Endothelial cell of hepatic sinusoid (primary cell): ENCODE results near the gene STK32B.
"Not testable (repeated sequence)": the region's sequence is repeated elsewhere in the genome, so short reads cannot be mapped to it uniquely, and the experiment has no call there.

Source experiments
- in situ Hi-C: cut with HindIII; loops from 2 replicates; pipeline ENCODE4 v1.10.0; 2017; ENCODE audit warnings: low sequenced_read_pairs

STK32B gene

GRCh38 chr4:5200513-5200912 lies 149.2 kb downstream of the STK32B start:
- in situ Hi-C loops: no loop called here

GRCh38 chr4:5203309-5203992 lies 152.2 kb downstream of the STK32B start:
- in situ Hi-C loops: no loop called here

GRCh38 chr4:5203993-5204310 lies 152.7 kb downstream of the STK32B start:
- in situ Hi-C loops: no loop called here

DNA sequence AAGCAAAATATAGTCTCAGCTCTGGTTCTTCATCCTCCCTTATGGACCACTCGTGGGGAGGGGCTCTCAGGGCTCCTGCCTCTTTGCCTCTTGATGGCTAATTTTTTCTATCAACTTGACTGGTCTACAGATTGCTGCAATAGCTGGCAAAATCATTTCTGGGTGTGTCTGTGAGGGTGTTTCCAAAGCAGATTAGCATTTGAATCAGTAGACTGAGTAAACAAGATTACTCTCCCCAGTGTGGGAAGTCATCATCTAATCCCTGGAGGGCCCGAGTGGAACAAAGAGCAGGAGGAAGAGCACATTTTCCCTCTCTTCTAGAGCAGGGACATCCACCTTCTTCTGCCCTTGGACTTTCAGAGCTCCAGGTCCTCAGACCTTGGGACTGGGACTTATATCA lies 153.5 kb downstream of the STK32B start:
- in situ Hi-C loops: no loop called here

DNA sequence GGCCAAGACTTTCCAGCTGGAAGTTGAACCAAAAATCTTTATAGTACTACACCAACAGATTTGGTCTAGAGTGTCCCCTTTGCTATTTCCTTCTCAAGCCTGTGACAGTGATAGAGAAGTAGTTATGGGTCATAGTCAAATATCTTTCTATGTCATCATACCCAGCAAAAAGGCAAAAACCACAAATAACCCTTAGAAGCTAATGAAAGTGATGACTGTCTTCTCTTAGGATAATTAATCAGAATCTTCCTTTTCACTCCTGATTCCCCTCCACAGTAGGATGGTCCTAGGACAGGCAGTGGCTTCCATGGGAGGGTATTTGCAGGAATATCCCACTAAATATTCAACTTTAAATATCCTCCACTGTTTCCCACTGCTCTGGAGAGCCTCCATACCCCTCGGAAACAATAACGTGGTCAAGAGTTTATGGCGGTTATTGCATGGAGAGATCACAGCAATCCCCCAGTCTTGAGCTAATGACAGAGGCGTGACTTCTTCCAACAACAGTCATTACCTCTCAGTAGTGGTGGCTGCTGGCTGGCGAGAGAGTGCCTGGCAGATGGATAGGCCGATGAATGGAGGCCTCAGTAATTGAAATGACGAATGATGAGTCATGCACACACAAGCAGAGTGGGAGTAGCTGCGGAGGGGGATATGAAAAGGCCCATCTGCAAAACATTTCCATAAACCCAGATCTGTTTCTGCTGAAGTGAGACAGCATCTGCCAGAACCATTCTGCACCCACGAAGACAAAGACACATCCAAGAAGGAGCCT lies 154.9 kb downstream of the STK32B start:
- in situ Hi-C loops: no loop called here

- in situ Hi-C loops: no loop called here
Observed at GRCh38 chr4:5209862-5210261, 158.6 kb downstream of the STK32B start.

DNA sequence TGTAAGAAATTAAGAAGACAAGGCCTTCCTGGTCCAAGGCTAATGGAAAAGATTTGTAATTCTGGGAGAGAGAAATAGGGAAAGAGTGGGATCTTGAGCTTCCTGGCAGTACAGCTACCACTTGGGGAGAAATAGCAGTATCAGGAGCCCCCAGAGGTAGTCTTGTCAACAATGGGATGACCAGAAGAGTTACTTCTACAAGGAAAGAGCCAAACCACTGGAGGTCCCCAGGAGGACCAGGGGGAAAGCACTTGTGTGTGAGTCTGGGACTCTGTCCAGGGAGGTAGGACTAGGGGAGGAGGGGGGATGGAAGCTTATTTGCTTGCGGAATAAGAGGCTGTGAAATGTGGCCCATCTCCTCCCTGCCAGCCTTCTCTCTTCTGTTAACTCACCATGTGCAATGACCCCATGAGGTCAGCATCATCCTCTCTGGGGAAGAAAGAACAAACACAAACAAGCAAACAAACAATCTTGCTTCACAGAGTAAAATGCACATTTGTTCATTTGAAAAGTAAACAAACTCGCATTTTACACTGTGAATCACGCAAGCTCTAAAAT lies 160.1 kb downstream of the STK32B start:
- in situ Hi-C loops: no loop called here

DNA sequence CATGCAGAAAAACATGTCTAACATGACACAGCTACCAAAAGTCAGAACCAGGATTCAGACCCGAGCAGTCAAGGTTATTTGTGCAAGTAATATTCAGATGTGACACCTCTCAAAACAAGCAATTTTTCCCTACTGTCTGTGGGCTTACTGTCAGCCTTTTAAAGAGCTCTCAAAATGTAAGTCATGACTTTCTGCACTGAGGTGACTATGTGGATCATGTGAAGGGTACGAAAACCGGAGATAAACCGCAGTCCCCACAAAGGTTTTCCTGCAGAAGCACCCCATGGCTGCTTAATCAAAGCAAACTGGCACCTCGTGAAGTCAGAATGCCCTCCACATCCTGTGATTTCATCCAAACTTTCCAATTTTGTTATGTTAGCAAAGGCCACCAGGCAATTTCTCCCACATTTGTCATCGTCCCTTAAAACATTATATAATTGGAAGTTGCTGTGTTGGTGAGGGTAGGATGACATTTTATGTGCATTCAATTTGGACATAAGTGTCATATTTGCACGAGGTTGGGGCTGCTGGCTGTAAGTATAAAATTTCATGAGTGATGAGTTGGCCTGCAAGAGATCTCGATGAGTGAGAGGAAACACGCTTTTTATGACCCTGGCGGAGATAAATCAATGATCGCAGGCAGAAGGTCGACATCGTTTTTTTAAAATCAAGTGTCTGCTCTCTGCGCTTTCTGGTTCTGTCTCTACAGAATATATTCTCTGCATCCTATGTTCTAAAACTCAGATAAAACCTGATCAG lies 161.2 kb downstream of the STK32B start:
- in situ Hi-C loops: no loop called here

GRCh38 chr4:5213087-5213595 lies 161.9 kb downstream of the STK32B start:
- in situ Hi-C loops: no loop called here

GRCh38 chr4:5215321-5215720 lies 164.0 kb downstream of the STK32B start:
- in situ Hi-C loops: loop anchor here (5.0 kb wide), 1 partner anchor 33 kb away; no protein-coding TSS in a partner anchor

GRCh38 chr4:5217421-5217820 lies 166.1 kb downstream of the STK32B start:
- in situ Hi-C loops: loop anchor here (5.0 kb wide), 1 partner anchor 35 kb away; no protein-coding TSS in a partner anchor

DNA sequence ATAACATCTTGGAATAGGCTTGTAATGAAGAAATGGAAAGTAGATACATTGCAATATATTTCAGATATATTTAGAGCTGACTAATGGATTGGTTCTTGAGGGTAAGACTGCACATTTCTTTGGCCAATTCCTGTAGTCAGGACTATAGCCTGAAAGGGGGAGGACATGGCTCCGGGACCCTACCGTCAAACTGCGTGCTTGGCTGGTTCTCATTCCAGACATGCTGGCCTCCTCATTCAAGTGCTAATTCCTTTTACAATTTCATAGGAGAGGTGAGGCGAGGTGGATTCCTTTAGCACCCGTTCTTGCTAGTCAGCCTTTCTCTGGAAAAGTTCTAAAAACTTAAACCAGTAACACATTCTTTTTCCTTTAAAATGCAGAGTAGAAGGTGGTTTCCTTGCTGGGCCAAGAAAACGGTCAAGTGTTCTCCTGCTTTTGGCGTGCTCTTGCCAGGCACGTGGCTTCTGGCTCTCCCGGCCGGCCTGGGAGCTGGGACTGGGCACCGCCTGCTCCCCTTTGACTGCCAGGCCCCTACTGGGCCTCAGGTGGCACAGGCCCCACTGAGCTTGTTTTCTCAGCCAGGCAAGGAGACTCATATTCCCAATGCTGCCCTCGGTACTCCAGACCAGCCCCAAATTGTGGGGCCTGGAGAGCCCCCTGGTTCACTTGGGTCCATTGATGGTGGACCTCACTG lies 167.2 kb downstream of the STK32B start:
- in situ Hi-C loops: loop anchor here (5.0 kb wide), 1 partner anchor 36 kb away; no protein-coding TSS in a partner anchor

DNA sequence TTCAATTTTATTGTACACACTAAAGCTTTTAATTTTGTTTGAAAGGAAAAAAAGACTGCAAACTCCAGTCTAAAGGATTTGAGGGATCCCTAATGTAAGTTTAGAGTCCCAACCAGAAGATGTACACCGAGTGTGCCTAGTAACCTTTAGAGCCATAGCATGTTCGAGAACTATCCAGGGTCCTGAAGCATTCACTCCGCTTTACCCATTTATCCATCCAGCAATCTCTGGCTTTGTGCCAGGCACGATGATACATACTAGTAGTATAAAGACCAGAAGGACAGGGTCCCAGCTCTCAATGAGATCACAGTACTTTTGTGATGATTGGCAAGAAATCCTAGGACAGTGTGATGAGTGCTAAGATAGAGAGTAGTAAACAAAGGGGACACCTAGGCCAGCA lies 168.7 kb downstream of the STK32B start:
- in situ Hi-C loops: no loop called here

- in situ Hi-C loops: no loop called here
Observed at GRCh38 chr4:5222047-5222446, 170.8 kb downstream of the STK32B start.

DNA sequence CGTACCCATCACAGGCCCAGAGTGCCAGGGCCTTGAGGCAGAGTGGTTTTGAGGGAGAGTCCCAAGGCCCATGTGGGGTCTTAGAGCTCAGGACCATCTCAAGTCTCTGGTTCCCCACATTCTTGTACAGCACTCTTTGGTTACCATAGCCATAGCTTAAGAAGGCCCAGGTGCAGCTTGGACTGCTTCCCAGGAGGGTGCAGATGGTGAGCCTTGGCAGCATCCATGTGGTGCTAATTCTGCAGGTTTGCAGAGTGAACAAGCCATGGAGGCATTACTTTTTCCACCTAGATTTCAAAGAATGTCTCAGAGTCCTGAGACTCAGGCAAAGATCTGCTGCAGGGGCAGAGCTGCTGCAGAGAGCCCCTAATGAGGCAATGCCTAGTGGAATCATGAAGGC lies 171.7 kb downstream of the STK32B start:
- in situ Hi-C loops: no loop called here

DNA sequence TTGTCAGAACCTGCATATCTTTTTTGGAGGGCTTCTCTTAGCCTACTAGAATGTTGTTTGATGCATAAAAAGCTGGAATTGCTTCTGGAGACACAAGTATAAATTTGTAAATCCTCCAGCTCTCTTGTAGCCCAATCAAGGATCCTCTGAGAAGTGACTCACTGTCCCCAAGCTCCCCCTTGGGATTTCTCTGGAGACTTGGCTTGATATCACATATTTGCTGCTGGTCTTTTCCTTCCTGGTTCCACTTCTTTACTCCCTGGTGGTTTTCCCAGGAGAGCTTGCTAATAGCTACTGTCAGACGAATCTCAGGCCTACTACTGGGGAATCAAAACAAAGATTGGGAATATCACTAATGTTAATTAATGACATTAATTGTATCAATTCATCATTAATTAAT lies 173.1 kb downstream of the STK32B start:
- in situ Hi-C loops: no loop called here

DNA sequence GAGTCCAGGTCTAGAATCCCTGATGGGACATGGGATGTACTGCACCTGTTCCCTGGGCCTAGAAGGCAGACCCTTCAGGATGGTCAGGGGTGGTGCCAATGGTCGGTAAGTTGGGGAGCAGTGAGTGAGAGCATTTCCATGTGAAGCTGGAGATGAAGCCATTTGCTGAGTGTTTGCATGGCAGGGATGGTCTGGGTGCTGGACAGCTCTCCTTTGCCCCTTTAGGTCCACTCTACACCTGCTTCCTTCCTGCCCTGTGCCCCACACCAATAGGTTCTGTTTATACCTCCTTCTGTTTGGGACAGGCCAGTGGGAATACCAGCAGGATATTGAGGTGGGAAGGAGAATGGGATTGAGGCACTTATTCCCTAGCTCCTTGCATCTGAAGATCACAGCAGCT lies 181.3 kb downstream of the STK32B start:
- in situ Hi-C loops: no loop called here

- in situ Hi-C loops: no loop called here
Observed at GRCh38 chr4:5237086-5237660, 185.9 kb downstream of the STK32B start.

DNA sequence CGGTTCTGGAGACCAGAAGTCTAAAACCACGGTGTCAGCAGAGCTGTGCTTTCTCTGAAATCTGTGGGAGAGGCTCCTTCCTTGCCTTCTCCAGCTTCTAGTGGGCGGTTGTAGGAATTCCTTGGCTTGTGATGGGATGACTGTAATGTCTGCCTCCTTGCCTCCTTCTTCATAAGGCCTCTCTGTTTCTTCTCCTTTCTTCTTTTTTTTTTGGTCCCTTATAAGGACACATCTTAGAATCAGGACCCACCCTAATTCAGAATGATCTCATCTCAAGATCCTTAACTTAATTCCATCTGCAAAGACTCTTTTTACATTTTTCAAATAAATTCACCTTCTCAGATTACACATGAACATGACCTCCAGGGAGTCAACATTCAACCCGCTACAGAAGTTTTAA lies 186.9 kb downstream of the STK32B start:
- in situ Hi-C loops: no loop called here

DNA sequence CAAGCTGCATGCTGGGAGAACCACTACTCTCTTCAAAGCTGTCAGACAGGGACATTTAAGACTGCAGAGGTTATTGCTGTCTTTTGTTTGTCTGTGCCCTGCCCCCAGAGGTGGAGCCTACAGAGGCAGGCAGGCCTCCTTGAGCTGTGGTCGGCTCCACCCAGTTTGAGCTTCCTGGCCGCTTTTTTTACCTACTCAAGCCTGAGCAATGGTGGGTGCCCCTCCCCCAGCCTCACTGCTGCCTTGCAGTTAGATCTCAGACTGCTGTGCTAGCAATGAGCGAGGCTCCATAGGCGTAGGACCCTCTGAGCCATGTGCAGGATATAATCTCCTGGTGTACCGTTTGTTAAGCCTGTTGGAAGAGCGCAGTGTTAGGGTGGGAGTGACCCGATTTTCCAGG lies 195.8 kb downstream of the STK32B start:
- in situ Hi-C loops: not testable (repeated sequence)
